Measurements from ENCODE around the gene F2.

- TF ChIP-seq, protein P1, sequence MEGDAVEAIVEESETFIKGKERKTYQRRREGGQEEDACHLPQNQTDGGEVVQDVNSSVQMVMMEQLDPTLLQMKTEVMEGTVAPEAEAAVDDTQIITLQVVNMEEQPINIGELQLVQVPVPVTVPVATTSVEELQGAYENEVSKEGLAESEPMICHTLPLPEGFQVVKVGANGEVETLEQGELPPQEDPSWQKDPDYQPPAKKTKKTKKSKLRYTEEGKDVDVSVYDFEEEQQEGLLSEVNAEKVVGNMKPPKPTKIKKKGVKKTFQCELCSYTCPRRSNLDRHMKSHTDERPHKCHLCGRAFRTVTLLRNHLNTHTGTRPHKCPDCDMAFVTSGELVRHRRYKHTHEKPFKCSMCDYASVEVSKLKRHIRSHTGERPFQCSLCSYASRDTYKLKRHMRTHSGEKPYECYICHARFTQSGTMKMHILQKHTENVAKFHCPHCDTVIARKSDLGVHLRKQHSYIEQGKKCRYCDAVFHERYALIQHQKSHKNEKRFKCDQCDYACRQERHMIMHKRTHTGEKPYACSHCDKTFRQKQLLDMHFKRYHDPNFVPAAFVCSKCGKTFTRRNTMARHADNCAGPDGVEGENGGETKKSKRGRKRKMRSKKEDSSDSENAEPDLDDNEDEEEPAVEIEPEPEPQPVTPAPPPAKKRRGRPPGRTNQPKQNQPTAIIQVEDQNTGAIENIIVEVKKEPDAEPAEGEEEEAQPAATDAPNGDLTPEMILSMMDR (conservative IDR thresholded peaks at IDR 0.05 in 1 of 2, IDR thresholded peaks at IDR 0.05 in 1 of 2; ENCODE audit: low read depth in 1 of 2, low read length in 2 of 2), result no peak
- TF ChIP-seq EZH2 (IDR thresholded peaks at IDR 0.05; ENCODE audit: low read length, missing control alignments), result no peak
Measured at GRCh38 chr11:46726206-46726862, 7.3 kb downstream of the F2 start.

Measured in fibroblast of lung (primary cell).